ENCODE data around the gene QRICH1.

DNA sequence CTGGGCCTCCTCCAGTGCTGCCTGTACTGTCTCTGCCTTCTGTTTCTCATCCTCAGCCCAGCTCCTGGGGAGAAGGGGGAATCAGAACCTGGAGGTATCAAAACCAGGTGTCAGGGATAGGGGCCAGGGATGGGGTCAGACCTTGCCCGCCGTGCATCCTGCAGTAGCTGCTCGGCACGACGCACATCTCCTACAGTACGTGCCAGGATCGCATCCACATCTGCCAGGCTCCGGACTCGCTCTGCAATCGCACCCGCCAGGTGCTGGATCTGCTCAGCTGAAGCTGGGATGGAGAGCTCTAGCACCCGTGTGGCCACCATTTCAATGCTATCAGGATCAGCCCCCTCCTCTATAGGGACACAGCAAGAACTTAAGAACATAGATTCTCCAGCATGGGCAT is 28.2 kb upstream of the QRICH1 start:
- TF ChIP-seq POLR2AphosphoS5 (IDR thresholded peaks at IDR 0.05; ENCODE audit: borderline replicate concordance, low read depth, low read length) (no peak), EZH2 (IDR thresholded peaks at IDR 0.05) (no peak), FOXP2 (optimal IDR thresholded peaks at IDR 0.05; ENCODE audit: control extremely low read depth, extremely low read length, insufficient read depth) (no peak)

Data from SK-N-MC (cell line).